A673 (cell line): ENCODE data around the gene CR2. TPM values are rescaled to one million over a fixed set of nuclear protein-coding genes. Genes with fewer than 3 reads are reported as not detected.
"Not testable (repeated sequence)": the region's sequence is repeated elsewhere in the genome, so short reads cannot be mapped to it uniquely, and the experiment has no call there.

ENCODE experiments used
- BruUV-seq: library from RNA; stranded (reverse); fragments of 400-500 nt; replicated peaks from 2 replicates; lab custom pipeline; 2021; lab: Mats Ljungman, UMichigan
- CTCF ChIA-PET: fragments of 300-600 bp; sonication (Branson Sonifier 250); formaldehyde crosslinking; loops from one replicate; lab custom pipeline; 2022; ENCODE audit warnings: antibody characterized with exemption; lab: Charles Lee
- POLR2A ChIA-PET: fragments of 300-600 bp; sonication (Branson Sonifier 250); formaldehyde crosslinking; loops from one replicate; lab custom pipeline; 2022; ENCODE audit warnings: antibody characterized with exemption; ENCODE audit not compliant: low non-redundant PET; lab: Charles Lee
- DNase-seq: peaks from one replicate; pipeline ENCODE4 v3.0.0-alpha.2; 2015; ENCODE audit warnings: low spot score
- H3K27ac ChIP-seq: fragments of 200-600 bp; sonication (generic); 2 replicates; pipeline ENCODE4 v1.5.1; 2016; ENCODE audit warnings: mixed run types, low read depth, mild to moderate bottlenecking, mixed read lengths, antibody characterized with exemption, low read length; ENCODE audit not compliant: poor library complexity, severe bottlenecking
- H3K27me3 ChIP-seq: fragments of 200-600 bp; sonication (generic); replicated peaks from 2 replicates; pipeline ENCODE4 v1.6.1; 2017; ENCODE audit warnings: mixed run types, low read depth, mild to moderate bottlenecking, mixed read lengths, antibody characterized with exemption, low read length; ENCODE audit not compliant: insufficient read depth, poor library complexity
- H3K36me3 ChIP-seq: fragments of 200-600 bp; sonication (generic); 2 replicates; pipeline ENCODE4 v1.6.1; 2016; ENCODE audit warnings: mixed run types, mild to moderate bottlenecking, mixed read lengths, antibody characterized with exemption, low read length; ENCODE audit not compliant: insufficient read depth, poor library complexity, severe bottlenecking
- H3K4me1 ChIP-seq: fragments of 200-600 bp; sonication (generic); 2 replicates; pipeline ENCODE4 v1.6.1; 2017; ENCODE audit warnings: mixed run types, mild to moderate bottlenecking, mixed read lengths, antibody characterized with exemption, low read length; ENCODE audit not compliant: insufficient read depth, poor library complexity, severe bottlenecking
- H3K4me3 ChIP-seq: fragments of 200-600 bp; sonication (generic); 2 replicates; pipeline ENCODE4 v1.5.1; 2016; ENCODE audit warnings: low read depth, mixed run types, mild to moderate bottlenecking, mixed read lengths, low read length; ENCODE audit not compliant: poor library complexity, severe bottlenecking
- H3K9me3 ChIP-seq: fragments of 200-600 bp; sonication (generic); 2 replicates; pipeline ENCODE4 v1.6.1; 2016; ENCODE audit warnings: mixed run types, low read depth, mild to moderate bottlenecking, mixed read lengths, antibody characterized with exemption, low read length; ENCODE audit not compliant: poor library complexity, severe bottlenecking
- intact Hi-C: fragments of 100-400 bp; cut with micrococcal nuclease; formaldehyde crosslinking; loops from one replicate; pipeline ENCODE4 v1.10.0; 2022; ENCODE audit not compliant: unreplicated experiment
- total RNA-seq: library from RNA; stranded (reverse); gene quantifications from 2 replicates; pipeline ENCODE4 v1.2.3, GENCODE V29; 2021

CR2 gene
- total RNA-seq, 1 experiment from 2014 or later = not detected

- DNase-seq, BruUV-seq, CTCF ChIA-PET, H3K9me3 ChIP-seq, H3K36me3 ChIP-seq, H3K4me1 ChIP-seq, intact Hi-C loops, POLR2A ChIA-PET, H3K27me3 ChIP-seq, H3K27ac ChIP-seq, H3K4me3 ChIP-seq: not testable (repeated sequence)
Observed at GRCh38 chr1:207536263-207536662, 82.1 kb downstream of the CR2 start.

Other genes starting within 250 kb of the CR2 start
- gene CD55, start 132.7 kb upstream of the CR2 start, total RNA-seq = 0.57 and 0.71 TPM in 2 replicates
- gene CR1, start 41.8 kb downstream of the CR2 start, total RNA-seq = not detected in 2 replicates
- not detected in 2 replicates for gene CR1L, start 190.8 kb downstream of the CR2 start, total RNA-seq